Measurements from ENCODE around the gene OR2A42.
"Not testable (repeated sequence)": the region's sequence is repeated elsewhere in the genome, so short reads cannot be mapped to it uniquely, and the experiment has no call there.

DNA sequence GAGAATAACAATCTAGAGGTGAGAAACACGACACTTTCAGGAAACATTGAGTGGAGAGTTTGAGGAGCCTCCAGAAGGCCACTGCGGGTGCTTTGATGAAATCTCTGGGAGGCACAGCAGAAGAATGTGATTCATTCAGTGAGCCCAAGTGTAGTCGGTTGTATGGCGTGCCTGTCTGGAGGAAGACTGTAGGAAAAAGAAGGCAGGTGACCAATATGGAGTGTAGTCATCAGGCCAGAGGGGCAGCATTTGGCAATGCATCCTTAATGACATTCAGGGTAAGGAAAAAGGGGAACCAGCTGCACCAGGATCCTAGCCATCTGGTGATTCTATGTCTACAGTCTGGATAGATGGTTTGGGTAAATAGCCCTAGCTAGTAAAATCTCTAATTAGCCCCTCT is 12.9 kb upstream of the OR2A42 start:
- TF ChIP-seq POLR2A (IDR thresholded peaks at IDR 0.05; ENCODE audit: low read length); GATA1 (IDR thresholded peaks at IDR 0.05; ENCODE audit: low read depth, low read length): not testable (repeated sequence)
